ENCODE measurements around the gene GBF1. TPM values are rescaled to one million over a fixed set of nuclear protein-coding genes. Genes with fewer than 3 reads are reported as not detected.

GBF1 gene
- total and polyA plus RNA-seq, 2 of the 13 experiments (the other 11 are each of a cell fraction or from before 2014, with no cell fraction given): 17.1 to 21.9 TPM

DNA sequence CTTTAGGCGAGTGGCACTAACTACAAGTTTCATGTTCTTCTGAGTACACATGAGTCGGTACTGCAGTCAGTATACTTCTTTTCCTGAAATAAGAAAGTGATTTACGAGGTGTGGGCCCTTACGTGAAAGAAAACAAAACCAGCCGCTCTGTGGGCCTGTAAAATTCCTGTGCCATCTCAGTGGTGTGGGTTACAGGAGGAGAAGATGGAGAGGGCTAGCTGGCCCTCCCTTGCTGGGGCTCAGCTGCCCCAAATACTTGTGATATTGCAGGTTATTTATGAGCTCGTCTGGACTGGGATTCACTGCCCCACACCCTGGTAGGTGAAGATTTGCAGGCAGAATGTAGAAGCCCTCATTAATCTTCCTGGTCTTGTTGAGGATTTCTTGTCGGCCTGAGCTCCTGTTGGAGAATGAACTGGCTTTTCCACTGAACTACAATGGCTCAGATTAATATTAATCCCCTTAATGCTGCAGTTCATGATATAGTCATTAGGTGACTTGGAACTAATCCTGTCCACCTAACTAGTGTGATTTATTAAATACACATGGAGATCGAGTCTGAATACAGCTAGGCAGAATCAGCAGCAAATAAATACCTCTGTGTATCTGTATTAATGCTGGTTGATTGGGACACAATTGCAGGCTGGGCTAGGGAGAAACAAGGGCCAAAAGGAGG, 68.0 kb downstream of the GBF1 start:
- Histone ChIP-seq H2AFZ (ENCODE audit: low read length) (no peak overlapping the region), H3K27ac (ENCODE audit: extremely low read length, insufficient read depth, low read length) (no peak overlapping the region), H3K36me3 (replicated peaks in 1 of 2; ENCODE audit: control insufficient read depth in 1 of 2, insufficient read depth in 2 of 2, low read length in 2 of 2) (peaks cover 3 to 5% of the 10 kb centered on the region in 2 experiments; a peak in 2 of 5 replicates), H3K9ac (ENCODE audit: insufficient read depth, low read depth, low read length) (no peak overlapping the region), H3K27me3 (ENCODE audit: control insufficient read depth in 1 of 2, insufficient read depth in 2 of 2, low read length in 2 of 2) (no peaks in the 10 kb centered on the region; a peak in 1 of 5 replicates), H3K4me2 (ENCODE audit: low read depth, low read length) (no peak overlapping the region), H4K20me1 (ENCODE audit: insufficient read depth, low read length) (peaks cover 5% of the 10 kb centered on the region; the same call in 1 of the 2 replicates), H3K4me1 (ENCODE audit: insufficient read depth, low read length) (peaks cover 27% of the 10 kb centered on the region), H3K4me3 (replicated peaks in 1 of 3; ENCODE audit: insufficient read depth in 1 of 3, low read depth in 2 of 3, low read length in 3 of 3) (no peak overlapping the region), H3K9me3 (ENCODE audit: low read length) (no peaks in the 10 kb centered on the region), H3K79me2 (ENCODE audit: insufficient read depth, low read length) (peaks cover 31% of the 10 kb centered on the region)
- in situ Hi-C loops (cut with HindIII; ENCODE audit: extremely low pct_ligation_motif_present, low pct_unique_long_range_greater_than_20kb) (no loop called here), intact Hi-C loops (cut with micrococcal nuclease; ENCODE audit: unreplicated experiment) (no loop called here)
- ChIA-PET CTCF (ENCODE audit: low intra/inter-chr PET ratio, low total read pairs) (no interaction called here), POLR2A (interaction anchor here (0.6 to 1.4 kb wide), 2 partner anchors 27 to 68 kb away, joined by 4 to 5 read pairs; partner anchors contain the start of gene GBF1)
- WGBS (ENCODE audit: low lambda C conversion rate): 95% methylated on average over 8 of the region's 8 CpGs
- ATAC-seq (no peak), FAIRE-seq (no peak), DNase-seq (ENCODE audit: low spot score) (no peak)
- BruUV-seq (replicated peaks): no TSS peak
- TF ChIP-seq DNMT3B (CRISPR knock-in tag; conservative IDR thresholded peaks at IDR 0.05) (no peak), ZNF768 (CRISPR knock-in tag; IDR thresholded peaks at IDR 0.05) (no peak), ZNF615 (CRISPR knock-in tag; IDR thresholded peaks at IDR 0.05; ENCODE audit: borderline replicate concordance) (no peak), RNF2 (conservative IDR thresholded peaks at IDR 0.05; ENCODE audit: low read depth) (no peak), PTBP1 (IDR thresholded peaks at IDR 0.05; ENCODE audit: low read depth, low read length, poor library complexity, severe bottlenecking) (no peak), BCL6 (CRISPR knock-in tag; IDR thresholded peaks at IDR 0.05) (no peak), KLF6 (CRISPR knock-in tag; IDR thresholded peaks at IDR 0.05) (no peak), THAP11 (CRISPR knock-in tag; IDR thresholded peaks at IDR 0.05) (no peak), ZNF256 (CRISPR knock-in tag; conservative IDR thresholded peaks at IDR 0.05) (no peak), PCBP2 (optimal IDR thresholded peaks at IDR 0.05; ENCODE audit: low read depth, low read length, poor library complexity, severe bottlenecking) (no peak), ZNF547 (CRISPR knock-in tag; IDR thresholded peaks at IDR 0.05) (no peak), NFKBIZ (CRISPR knock-in tag; IDR thresholded peaks at IDR 0.05) (no peak), SRSF1 (optimal IDR thresholded peaks at IDR 0.05; ENCODE audit: low read depth, low read length) (no peak), ELF3 (CRISPR knock-in tag; IDR thresholded peaks at IDR 0.05) (no peak)
- TF ChIP-seq, protein P1, sequence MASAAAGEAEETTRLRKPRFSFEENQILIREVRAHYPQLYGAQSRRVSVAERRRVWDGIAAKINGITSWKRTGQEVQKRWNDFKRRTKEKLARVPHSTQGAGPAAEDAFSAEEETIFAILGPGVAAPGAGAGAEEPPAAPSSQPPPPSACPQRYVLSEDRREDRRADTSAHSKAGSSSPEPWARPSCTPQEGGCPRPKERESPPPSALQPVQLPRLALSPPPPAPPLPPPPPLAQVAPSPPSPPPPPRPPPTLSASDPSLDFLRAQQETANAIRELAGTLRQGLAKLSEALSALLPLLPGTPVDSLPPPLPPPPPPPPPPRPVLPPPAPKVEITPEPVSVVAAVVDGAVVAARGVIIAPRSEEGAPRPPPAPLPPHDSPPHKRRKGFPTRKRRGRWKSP (CRISPR knock-in tag; IDR thresholded peaks at IDR 0.05): no peak
- TF ChIP-seq, protein P2, sequence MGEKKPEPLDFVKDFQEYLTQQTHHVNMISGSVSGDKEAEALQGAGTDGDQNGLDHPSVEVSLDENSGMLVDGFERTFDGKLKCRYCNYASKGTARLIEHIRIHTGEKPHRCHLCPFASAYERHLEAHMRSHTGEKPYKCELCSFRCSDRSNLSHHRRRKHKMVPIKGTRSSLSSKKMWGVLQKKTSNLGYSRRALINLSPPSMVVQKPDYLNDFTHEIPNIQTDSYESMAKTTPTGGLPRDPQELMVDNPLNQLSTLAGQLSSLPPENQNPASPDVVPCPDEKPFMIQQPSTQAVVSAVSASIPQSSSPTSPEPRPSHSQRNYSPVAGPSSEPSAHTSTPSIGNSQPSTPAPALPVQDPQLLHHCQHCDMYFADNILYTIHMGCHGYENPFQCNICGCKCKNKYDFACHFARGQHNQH (CRISPR knock-in tag; IDR thresholded peaks at IDR 0.05): no peak
- TF ChIP-seq, protein P3, sequence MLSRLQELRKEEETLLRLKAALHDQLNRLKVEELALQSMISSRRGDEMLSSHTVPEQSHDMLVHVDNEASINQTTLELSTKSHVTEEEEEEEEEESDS (CRISPR knock-in tag; IDR thresholded peaks at IDR 0.05; ENCODE audit: borderline replicate concordance): no peak
- TF ChIP-seq, protein P4, sequence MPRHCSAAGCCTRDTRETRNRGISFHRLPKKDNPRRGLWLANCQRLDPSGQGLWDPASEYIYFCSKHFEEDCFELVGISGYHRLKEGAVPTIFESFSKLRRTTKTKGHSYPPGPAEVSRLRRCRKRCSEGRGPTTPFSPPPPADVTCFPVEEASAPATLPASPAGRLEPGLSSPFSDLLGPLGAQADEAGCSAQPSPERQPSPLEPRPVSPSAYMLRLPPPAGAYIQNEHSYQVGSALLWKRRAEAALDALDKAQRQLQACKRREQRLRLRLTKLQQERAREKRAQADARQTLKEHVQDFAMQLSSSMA (CRISPR knock-in tag; IDR thresholded peaks at IDR 0.05): no peak
- TF ChIP-seq, protein P5, sequence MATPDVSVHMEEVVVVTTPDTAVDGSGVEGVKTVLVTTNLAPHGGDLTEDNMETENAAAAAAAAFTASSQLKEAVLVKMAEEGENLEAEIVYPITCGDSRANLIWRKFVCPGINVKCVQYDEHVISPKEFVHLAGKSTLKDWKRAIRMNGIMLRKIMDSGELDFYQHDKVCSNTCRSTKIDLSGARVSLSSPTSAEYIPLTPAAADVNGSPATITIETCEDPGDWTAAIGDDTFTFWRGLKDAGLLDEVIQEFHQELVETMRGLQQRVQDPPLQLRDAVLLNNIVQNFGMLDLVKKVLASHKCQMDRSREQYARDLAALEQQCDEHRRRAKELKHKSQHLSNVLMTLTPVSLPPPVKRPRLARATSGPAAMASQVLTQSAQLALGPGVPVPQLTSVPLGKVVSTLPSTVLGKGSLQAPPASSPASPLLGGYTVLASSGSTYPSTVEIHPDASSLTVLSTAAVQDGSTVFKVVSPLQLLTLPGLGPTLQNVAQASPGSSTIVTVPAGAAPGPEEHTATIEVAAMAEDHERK (CRISPR knock-in tag; IDR thresholded peaks at IDR 0.05; ENCODE audit: low read depth): no peak
